K562 treated with DMSO at 1 percent for 4 hours (cell line): Measurements from ENCODE around the gene CCM2L. TPM values are rescaled to one million over a fixed set of nuclear protein-coding genes. Genes with fewer than 3 reads are reported as not detected.

Experiments
- total RNA-seq: library from RNA; unstranded; fragments of 300-600 nt; gene quantifications from 2 replicates; pipeline ENCODE4 v1.2.3, GENCODE V29; 2022; ENCODE audit not compliant: insufficient read depth

CCM2L gene
- 0.73 TPM in 1 of 2 replicates, not detected in the other for total RNA-seq

DNA sequence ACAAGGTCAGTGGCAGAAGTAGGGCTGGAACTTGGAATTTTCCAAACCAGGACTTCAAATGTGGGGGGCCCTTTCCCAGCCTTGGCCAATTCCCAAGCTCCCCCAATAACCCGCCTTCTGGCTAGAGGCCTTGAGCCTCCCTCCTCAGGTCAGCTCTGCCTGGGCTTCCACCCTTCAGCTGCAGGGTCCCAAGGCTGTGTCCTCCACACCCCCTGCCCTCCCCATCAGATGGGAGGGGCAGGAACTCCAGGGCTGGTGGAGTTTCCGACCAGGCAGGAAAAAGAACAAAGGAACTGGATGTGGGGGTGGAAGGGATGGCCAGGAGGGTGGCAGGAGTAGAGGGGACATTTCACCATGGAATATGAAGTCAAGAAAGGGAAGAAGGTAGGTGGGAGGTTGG lies at the start of gene CCM2L:
Gene CCM2L (plus strand): TSS at position 338 of the 400 bp plus-strand sequence. CDS start 17 bp downstream, at position 355.

DNA sequence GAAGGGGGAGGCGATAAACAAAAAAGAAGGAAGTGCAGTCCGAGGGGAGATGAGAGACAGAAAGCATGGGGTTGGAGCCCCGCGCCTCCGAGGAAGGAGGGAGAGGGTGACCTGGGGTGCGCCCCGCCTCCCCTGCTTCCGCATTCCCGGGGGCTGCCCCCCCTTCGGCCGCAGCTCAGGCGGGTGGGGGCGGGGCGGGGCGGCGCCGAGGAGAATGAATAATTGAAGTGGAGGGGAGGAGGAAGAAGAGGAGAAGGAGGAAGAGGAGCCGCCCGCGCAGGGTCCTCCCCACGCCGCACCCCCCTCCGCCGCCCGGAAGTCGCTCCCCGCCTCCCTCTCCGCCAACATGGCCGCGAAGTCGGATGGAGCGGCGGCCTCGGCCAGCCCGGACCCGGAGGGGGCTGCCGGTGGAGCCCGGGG lies 42.4 kb upstream of the CCM2L start, which contains the start of gene XKR7:
Gene XKR7 (plus strand): TSS at position 322 of the 420 bp plus-strand sequence. CDS start 25 bp downstream, at position 347.

DNA sequence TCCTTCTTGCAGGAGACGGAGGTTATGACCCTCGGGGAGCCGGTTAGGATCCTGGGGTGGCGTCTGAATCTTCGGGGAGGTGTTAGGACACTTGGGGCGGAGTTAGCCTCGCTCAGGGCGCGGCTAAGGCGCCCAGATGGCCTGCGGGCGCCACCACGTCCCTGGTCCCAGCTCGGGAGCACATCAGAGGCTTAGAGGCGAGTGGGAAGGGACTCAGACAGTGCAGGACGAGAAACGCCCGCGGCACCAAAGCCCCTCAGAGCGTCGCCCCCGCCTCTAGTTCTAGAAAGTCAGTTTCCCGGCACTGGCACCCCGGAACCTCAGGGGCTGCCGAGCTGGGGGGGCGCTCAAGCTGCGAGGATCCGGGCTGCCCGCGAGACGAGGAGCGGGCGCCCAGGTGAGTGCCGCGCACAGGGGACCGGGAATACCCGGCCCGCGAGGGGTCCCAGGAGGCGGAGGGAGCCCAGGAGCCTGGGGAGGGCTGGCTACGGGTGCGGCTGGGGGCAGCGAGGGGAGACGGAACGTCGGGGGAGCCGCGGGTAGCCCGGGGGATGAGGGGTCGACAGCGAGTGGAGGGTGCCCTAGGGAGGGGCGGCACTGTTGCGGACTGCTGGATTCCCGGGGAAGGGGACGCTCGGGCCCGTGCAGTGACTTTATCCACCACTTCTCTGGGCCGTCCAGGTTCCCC lies 42.0 kb downstream of the CCM2L start, which contains the start of gene HCK:
Gene HCK (plus strand): TSS at position 153 of the 688 bp plus-strand sequence.

Other genes with a start within 250 kb of the CCM2L start
- 0.69 and 2.4 TPM in 2 replicates for gene MYLK2, start 191.1 kb upstream of the CCM2L start, total RNA-seq
- gene FOXS1, start 164.8 kb upstream of the CCM2L start, total RNA-seq: not detected in 2 replicates
- gene DUSP15, start 139.9 kb upstream of the CCM2L start, total RNA-seq: not detected in 2 replicates
- not detected in 2 replicates for gene TTLL9, start 139.8 kb upstream of the CCM2L start, total RNA-seq
- gene PDRG1, start 58.4 kb upstream of the CCM2L start, total RNA-seq: 18.6 and 19.7 TPM in 2 replicates
- gene XKR7, start 42.3 kb upstream of the CCM2L start, total RNA-seq: not detected in 2 replicates
- 0.50 TPM in 1 of 2 replicates, not detected in the other for gene HCK, start 41.8 kb downstream of the CCM2L start, total RNA-seq
- gene TM9SF4, start 99.3 kb downstream of the CCM2L start, total RNA-seq: 23.5 and 31.6 TPM in 2 replicates
- gene PLAGL2, start 197.3 kb downstream of the CCM2L start, total RNA-seq: 12.3 and 15.6 TPM in 2 replicates
- gene POFUT1, start 197.4 kb downstream of the CCM2L start, total RNA-seq: 15.6 and 23.6 TPM in 2 replicates